ENCODE measurements around the gene ITGB2.

DNA sequence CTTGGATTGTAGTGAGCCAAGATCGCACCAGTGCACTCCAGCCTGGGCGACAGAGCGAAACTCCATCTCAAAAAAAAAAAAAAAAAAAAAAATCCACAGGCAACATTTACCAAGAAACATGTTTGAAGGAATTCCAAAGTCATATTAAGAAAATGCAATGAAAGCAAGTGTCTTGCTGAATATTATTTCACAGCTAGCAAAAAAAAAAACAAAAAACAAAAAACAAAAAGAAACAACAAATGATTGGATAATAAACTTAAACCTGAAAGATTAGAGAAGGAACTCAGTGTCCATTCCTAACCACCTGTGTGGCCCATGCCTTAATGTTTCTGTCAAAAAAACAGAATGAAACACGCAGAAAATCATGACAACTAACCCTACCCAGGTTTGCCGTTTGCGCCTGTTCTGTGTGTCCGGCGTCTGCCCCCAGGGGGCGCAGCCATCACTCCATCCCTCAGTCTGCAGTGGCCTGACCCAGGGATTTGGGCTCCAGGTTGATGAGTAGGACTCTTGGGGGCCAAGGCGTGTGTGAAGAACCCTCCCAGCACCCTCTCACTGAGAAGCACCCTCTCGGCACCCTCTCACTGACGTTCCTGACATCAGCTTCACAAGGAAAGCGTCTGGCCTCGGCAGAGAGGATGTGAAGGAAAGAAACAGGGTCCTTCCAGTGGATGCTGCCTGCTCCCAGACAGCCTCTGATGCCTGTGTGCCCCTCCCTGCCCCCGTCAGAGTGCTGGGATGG, 28.0 kb downstream of the ITGB2 start:
- TF ChIP-seq, protein P1, sequence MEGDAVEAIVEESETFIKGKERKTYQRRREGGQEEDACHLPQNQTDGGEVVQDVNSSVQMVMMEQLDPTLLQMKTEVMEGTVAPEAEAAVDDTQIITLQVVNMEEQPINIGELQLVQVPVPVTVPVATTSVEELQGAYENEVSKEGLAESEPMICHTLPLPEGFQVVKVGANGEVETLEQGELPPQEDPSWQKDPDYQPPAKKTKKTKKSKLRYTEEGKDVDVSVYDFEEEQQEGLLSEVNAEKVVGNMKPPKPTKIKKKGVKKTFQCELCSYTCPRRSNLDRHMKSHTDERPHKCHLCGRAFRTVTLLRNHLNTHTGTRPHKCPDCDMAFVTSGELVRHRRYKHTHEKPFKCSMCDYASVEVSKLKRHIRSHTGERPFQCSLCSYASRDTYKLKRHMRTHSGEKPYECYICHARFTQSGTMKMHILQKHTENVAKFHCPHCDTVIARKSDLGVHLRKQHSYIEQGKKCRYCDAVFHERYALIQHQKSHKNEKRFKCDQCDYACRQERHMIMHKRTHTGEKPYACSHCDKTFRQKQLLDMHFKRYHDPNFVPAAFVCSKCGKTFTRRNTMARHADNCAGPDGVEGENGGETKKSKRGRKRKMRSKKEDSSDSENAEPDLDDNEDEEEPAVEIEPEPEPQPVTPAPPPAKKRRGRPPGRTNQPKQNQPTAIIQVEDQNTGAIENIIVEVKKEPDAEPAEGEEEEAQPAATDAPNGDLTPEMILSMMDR (IDR thresholded peaks at IDR 0.05): peak; percentile 14 to 62 (median 48)
- TF ChIP-seq POLR2A (IDR thresholded peaks at IDR 0.05) (no peak), POLR2AphosphoS5 (IDR thresholded peaks at IDR 0.05; ENCODE audit: insufficient read depth in 1 of 2, low read depth in 1 of 2) (no peak)
